Measurements from ENCODE around the gene SDK1.
"Not testable (repeated sequence)": the region's sequence is repeated elsewhere in the genome, so short reads cannot be mapped to it uniquely, and the experiment has no call there.

The SDK1 gene

DNA sequence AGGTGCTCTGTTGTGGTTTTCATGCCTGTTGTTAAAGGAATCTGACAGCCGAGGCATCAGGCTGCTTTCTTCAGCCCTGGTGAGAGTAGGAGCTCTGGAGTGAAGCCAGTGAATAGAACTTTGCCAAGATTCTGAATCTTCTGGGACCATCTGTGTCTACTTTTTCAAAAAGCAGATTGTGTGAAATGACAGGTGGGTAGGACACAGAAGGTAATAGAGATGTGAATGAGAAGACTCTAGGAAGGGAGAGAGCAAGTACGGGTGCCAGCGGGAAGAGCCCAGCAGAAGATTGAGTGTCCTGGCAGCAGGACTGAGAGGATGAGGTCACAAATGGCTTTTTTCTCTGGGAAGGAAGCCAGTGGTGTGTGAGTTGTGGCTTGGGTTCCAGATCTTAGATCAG, 429.2 kb downstream of the SDK1 start:
- no peak for DNase-seq (ENCODE audit: low read depth in 2 of 2)

DNA sequence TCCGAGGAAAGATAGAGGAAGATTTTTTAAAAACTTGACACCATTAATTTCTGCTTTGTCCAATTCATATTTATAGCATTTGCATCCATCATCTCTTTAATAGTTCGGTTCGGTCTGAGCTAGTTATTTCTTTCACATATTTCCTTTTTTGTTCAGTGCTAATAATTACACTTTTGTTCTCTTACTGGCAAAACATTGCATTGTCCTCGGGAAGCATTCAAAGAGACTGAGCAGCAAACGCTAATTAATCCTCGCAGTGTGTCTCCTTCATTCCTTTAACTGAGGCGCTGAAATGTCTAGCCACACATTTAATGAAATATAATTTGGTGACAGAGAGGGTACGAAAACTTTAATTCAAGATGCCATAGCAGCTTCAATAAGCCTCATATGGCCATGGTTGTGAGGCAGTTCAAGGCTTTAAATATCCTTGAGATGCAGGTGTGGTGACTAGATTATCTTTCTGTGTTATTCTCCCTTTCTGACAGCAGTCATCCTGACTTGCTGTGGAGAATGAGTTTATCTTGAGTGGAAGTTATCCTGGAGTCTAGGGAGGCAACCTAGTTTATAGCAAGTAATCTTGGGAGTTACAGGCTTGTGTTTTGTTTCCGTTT, 431.4 kb downstream of the SDK1 start:
- DNase-seq (ENCODE audit: low read depth in 2 of 2), result no peak

DNA sequence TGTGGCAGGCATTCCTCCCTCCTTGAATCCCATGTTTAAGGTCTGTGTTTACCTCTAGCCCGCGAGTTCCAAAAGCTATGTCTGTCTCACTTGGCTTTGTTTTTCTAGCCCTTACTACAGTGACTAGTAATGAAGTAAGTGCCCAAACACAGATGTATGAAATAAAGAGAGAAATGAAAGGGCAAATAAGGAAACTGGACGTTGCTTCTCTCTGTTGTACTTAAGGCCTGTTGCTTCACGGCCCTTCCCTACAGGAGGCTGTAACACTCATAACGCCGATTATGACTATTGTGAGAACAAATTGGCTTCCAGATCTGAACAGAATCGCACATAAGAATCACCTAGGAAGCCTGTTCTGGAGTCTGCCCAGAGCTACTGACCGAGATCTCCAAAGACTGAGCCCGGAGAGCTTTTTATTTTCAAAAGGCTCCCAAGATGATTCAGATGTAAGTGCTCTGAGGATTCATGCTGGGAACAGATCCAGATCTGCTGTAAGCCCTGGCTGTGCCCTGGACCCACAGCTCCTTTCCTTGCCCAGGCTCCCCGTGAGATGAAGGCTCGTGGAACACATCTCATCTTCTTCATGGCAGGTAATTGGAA, 432.6 kb downstream of the SDK1 start:
- DNase-seq (ENCODE audit: low read depth in 2 of 2), result no peak

DNA sequence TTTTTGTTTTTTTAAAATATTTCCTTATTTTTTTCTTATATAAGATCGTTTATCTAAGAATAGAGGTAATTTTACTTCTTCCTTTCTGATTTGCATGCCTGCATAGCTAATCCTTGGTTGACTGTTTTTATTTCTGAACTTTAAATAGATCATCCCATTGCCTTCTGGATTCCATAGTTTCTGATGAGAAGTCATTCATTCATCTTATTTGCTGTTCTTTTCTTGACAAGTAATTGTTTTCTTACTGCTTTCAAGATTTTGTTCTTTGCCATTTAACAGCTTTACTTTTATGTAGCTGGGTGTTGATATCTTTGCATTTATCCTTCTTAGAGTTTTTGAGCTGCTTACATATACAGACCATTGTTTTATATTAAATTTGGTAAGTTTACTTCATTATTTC, 437.9 kb downstream of the SDK1 start:
- no peak for DNase-seq (ENCODE audit: low read depth in 2 of 2)

DNA sequence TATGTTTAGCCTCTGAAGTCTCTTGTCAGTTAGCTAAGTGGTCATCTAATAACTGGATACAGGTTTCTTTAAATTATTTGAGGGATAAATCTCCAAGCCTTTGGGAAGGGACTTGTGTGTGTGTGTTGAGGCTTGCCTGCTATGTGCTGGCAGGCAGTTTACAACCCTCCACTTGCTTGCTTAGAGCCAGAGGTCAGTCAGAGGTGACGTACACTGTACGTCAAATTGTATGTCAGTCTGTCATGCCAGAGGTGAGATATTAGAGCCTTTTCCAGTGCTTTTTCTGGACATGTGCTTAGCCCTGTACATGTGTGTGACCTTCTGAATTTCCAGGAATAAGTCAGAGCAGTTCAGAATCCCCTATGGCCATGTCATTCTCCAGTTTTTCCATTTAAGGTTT, 438.9 kb downstream of the SDK1 start:
- DNase-seq (ENCODE audit: low read depth in 2 of 2), result no peak

DNA sequence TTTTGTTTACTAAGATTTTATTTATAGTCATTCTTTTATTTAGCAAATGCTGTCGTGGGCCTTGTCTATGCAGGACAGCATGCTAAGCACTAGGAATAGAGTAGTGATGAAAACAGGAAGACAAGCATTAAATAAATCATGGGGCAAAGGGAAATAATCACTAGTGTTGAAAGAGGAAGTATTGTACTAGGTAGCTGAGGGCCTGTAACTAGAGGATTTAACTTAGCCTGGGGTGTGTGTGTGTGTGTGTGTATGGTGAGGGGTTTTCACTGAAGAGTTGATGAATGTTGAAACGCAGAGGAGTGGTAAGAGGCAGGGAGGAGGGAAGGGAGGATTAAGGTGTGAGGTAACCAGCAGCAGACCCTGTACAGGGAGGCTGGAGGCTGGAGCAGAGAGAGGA, 446.4 kb downstream of the SDK1 start:
- no peak for DNase-seq (ENCODE audit: low read depth in 2 of 2)

DNA sequence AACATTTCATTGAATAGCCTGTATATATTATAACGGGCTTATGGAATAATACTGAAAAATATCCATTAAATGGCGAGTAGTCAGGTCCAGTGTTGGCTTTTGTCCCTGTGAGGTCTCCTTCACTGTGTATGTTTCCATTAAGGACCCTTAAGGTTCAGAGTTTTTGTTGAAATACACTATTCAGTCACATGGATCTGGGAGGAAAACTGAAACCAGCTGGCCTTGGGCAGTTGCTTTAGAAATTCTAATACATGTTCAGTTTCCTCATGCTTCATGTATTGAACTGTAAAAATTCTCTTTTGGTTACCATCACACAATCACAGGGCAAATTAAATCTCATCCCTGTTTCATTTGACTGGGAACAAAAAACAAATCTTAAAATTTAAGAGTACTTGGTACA, 447.3 kb downstream of the SDK1 start:
- DNase-seq (ENCODE audit: low read depth in 2 of 2), result no peak

DNA sequence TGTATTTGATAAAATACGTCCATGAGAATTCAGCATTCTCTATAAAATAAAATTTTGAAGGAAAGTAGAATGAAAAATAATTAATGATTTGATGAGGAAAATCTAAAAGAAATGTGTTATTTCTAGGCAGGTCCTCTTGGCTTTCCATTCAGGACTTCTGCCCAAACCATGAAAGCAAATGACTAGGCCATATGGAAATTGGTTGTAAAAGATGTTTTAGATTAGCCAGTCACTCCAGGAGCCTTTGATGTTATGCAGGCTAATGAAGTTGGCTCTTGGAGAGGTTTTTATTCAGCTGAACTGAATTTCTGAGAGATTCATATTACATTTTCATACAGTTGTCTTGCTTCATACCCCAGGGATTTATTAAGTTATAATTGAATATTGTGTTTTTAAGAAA, 452.8 kb downstream of the SDK1 start:
- DNase-seq (ENCODE audit: low read depth in 2 of 2), result no peak

DNA sequence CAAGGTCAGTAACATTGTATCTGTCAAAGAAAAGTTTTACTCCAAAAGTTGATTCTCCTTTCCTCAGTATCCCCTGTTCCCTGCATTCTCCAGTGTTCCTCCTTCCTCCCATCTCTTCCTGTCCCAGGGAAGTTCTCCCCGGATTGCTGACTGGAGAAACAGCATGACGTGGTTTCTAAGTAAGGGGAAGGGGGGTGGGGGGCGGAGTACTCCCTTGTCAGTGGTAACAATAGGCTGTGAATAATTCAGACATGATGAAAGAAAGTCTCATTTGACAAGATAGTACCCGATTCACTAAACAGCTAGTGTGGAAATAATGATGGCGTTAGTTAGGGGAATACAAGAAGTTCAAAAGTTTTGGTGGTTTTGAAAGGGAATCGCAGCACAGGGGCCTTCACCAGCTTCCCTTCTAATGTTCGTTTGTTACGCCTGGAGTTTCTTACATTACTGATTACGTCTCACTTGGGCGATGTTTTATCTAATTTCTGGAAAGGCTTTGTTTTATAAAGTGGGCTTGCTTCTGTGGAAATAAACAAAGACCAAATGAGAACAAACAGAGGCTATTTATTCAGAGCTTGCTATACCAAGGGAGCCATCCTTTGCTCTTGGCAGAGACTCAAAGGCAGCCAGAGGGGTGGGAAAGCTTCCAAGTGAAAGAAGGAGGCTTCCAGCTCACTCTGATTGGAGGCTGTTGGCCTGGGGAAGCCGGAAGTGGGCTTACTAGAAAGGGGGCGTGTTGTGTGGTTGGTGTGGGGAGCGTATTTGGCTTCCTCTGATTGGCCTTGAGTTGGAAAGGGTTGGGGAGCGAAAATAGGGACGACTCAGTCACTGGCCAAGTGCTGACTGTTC, 453.7 kb downstream of the SDK1 start:
- no peak for DNase-seq (ENCODE audit: low read depth in 2 of 2)

DNA sequence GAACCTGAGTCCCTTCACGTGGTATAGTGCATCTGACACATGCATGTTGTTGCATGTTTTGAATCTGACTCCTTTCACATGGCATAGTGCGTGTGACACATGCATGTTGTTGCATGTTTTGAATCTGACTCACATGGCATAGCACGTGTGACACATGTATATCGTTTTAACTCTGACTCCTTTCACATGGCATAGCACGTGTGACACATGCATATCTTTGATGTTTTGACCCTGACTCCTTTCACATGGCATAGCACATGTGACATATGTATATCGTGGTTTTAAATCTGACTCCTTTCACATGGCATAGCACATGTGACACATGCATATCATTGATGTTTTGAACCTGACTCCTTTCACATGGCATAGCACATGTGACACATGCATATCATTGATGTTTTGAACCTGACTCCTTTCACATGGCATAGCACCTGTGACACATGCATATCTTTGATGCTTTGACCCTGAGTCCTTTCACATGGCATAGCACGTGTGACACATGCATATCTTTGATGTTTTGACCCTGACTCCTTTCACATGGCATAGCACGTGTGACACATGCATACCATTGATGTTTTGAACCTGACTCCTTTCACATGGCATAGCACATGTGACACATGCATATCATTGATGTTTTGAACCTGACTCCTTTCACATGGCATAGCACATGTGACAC, 454.9 kb downstream of the SDK1 start:
- not testable (repeated sequence) for DNase-seq (ENCODE audit: low read depth in 2 of 2)

DNA sequence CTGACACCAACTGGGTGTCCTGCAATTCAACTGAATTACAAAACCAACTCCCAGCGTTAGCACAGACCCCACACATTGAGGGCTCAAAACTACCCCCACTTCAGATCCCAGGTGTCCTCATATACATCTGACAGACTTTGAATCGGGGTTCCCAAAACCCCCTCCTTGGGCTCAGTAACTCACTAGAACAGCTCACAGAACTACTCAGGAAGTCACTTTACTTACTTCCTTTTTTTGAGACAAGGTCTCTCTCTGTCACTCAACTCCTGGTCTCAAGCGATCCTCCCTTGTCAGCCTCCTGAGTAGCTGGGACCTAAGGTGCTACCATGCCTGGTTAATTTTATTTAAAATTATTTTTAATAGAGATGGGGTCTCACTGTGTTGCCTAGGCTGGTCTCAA, 456.0 kb downstream of the SDK1 start:
- DNase-seq (ENCODE audit: low read depth in 2 of 2), result no peak

DNA sequence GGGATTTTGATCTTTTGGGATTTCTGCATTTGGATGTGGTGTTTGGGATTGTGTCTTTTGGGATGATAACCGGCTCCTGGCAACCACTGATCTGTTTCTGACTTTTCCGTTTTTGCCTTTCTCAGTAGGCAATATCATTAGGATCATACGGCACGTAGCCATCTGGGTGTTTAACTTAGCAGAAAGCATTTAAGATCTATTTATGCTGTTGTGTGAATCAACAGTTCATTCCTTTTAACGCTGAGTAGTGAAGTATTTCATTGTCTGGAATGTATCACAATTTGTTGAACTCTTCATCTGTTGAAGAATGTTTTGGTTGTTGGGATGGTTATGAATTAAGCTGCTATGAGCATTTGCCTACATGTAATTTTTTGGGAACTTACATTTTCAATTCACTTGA, 459.6 kb downstream of the SDK1 start:
- no peak for DNase-seq (ENCODE audit: low read depth in 2 of 2)

DNA sequence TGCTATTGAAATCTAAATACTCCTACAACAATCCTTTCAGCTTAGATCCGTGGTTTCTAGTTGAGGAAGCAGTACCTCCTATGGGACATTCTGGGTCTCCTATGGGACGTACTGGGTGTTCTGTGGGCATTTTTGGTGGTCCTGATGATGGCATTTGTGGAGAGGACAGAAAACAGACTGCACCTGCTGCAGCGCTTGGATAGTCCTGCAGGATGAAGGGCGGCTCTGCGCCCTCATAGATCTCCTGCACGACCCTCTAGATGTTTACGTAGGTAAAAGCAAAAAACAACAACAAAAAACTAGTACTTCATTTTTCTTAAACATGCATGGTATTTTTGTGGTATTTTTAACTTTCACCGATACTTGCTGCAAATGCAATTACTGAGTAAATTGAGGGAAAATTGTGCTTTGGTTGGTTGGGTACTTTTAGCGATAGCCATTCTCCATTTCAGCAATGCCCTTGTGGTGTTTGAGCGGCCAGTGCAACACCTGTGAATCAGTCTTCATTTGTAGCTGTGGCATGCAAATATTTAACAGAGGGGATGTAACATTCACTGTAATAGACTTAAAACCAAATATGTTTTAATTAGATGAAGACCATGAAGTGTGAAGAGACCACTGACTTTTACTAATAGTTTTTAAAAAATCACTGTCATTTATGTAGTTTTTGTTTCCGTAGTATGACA, 461.2 kb downstream of the SDK1 start:
- DNase-seq (ENCODE audit: low read depth in 2 of 2), result no peak

DNA sequence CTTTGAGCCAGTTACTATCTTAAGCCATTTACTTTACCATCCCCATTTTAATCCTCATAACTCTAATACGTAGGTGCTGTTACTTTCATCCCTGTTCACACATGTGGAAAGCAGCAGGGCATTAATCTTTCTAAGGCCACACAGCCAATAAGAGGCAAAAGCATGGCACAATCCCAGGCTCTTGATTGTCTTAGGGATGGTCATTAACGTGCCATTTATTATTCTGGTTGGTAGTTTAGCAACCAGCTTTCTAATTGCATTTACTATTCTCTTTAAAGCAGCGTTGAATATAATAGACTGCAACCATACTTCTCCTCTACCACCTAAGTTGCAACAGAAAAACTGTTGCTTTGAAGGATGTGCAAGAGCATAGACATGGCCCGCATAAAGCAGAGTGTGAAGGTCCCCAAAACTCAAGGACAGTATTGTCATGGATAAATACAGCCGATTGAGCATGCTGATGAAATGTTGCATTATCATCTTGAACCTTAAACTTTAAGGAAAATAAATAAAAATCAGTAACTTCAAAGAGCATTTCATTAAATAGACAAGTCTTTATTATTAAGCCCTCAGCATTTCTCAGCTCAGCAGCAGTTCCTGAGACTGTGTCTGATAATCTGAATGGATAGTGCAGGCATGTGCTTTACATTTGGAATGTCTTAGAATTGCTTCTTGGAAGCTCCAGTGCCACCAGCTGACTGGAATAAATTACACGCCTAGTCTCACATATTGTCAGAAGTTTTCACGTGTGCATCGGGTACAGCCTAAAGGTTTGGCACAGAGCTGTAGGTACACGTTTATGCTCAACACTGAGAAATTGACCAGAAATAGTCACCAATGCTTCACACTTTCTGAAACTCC, 467.1 kb downstream of the SDK1 start:
- no peak for DNase-seq (ENCODE audit: low read depth in 2 of 2)

DNA sequence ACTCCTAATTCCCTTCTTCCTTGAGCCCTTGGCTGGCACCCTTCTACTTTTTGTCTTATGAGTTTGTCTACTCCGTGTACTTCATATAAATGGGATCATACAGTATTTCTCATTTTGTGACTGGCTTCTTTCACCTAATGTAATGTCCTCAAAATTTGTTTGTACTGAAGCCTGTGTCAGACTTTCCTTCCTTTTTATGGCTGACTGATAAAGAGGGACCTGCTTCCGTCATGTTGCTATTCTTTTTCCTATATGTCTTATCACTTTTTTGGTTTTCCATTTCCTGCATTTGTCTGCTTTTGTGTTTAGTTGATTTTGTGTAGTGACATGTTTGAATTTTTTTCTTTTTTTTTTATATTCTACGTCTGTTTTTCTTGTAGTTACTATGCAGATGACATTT, 470.9 kb downstream of the SDK1 start:
- DNase-seq (ENCODE audit: low read depth in 2 of 2), result no peak

DNA sequence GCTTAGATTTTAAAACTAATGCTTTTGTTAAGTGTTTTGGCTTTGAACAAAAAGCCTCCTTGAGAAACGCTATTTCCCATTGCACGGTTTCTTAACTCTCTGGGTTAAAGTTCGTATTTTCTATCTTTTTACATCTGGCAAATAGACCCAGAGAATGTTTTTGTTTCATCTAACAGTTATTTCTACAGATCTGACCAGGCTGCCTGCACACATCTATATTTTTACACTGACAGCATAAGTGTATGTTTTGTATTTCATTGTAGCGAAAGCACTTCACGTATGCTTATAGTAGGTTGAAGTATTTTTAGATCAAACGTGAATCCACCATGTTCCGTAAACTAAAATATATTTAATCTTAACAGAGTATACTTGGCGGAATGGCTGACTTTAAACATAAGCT, 477.3 kb downstream of the SDK1 start:
- DNase-seq (ENCODE audit: low read depth in 2 of 2), result no peak

DNA sequence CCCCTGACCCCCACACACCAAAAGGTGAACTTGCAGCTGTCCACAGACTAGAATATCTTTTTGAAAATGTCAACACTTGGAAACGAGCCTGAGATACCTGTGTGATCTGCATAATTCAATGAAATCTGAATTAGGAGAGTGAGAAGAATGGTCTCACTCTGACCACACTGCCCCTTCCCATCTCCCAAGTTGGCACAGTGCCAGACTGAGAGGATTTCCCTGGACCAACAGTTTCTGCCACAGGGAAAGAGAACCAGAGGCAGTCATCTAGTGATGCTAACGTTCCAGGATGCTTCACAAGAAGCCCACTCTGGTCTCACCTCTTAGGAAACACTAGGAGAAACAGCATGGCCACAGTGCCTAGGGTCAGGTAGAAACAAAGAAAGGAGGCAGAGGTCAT, 479.0 kb downstream of the SDK1 start:
- DNase-seq (ENCODE audit: low read depth in 2 of 2), result no peak

DNA sequence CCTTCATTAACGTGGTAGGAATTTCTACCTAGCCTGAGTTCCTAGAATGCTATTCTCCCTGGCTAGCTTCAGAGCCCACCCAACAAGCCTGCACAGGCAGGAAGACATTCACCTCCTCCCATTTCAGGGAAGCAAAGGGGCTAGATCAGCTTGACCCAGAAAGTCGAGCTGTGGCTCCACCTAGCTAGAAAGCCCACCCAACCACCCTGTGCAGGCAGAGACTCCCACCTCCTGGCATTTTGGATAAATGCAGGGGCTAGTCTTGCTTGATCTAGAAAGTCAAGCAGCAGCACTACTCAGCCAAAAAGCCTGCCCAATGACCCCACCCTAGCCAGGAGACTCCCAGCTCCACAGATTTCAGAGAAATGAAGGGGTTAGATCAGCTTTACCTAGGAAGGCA, 479.5 kb downstream of the SDK1 start:
- no peak for DNase-seq (ENCODE audit: low read depth in 2 of 2)

DNA sequence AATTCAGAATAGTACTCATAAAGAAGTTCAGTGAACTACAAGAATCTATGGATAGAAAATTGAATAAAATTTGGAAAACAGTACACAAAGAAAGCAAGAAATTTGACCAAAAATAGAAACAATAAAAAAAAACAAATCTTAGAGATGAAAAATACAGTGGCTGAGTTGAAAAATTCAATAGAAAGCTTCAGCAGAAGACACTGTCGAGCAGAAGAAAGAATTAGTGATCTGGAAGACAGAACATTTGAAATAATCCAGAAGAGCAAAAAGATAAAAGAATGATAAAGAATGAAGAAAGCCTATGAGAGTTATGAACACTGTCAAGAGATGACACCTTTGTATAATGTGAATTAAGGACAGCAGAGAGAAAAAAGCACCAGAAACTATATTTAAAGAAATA, 480.6 kb downstream of the SDK1 start:
- no peak for DNase-seq (ENCODE audit: low read depth in 2 of 2)

DNA sequence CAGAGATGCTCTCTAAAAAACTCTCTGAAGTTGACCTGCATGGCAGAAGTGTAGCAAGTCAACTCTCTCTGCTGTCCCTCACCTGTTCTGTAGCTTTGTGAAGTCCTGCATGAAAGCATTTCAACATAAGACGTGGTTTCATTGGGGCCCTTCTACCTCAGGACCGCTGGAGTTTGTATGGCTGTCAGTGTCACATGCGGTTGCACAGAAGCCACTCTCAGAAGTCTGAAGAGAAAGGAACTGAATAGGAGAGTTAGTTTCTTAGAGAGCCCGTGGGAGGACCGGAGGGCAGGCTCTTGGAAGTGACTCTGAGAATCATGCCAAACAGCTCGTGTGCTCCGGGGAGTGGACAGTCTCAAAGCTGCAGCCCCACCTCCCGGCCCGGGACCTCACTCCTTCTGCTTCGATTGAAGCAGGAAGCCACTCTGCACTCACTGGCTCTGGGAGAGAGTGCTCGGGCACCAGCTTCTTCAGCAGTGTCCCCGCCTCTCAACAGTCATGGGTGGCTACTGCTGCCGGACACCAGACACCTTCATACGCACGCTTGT, 486.7 kb downstream of the SDK1 start:
- DNase-seq (ENCODE audit: low read depth in 2 of 2), result no peak

DNA sequence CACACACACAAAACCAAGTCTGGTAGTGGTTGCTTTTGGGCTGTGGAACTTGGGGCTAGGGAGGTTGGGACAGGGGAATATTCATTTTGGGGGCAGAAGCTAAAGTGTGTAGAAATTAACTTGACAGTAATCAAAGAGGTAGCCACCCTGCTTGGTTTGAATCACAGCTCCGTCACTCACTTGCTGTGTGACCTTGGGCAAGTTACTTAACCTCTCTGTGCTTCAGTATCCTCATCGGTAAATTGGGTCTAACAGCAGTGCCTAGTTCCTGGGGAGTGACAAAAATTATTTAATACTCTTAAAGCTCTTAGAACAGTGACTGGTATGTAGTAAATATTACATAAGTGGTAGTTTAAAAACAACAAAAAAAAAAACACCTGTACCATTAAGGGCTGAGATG, 489.8 kb downstream of the SDK1 start:
- DNase-seq (ENCODE audit: low read depth in 2 of 2), result no peak

All from fibroblast of skin of left quadriceps (primary cell).